ENCODE results near the gene FYCO1. TPM values are rescaled to one million over a fixed set of nuclear protein-coding genes. Genes with fewer than 3 reads are reported as not detected.

Gene FYCO1
- polyA plus RNA-seq, 1 donor (not counting 4 experiments of a cell fraction or from before 2014, with no cell fraction given) = 6.1 TPM

DNA sequence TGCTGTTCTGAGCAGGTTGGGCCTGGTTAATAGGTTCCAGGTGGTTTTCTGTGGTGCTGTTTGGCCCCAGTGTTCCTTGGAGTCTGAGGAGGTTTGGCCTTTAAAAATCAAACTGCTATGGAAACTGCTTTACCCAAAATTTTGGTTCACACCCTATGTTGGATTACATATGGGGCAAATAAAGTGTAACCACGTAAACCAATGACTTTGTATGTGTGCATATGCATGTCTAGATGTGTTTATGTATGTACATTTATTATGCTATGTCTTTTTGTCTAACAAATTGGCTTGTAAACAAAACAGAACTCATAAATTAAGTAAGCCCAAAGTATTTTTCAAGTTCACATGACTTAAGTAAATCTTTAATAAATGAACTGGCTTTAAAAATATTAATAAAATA lies 40.6 kb upstream of the FYCO1 start:
- Histone ChIP-seq H3K9ac (ENCODE audit: control insufficient read depth, extremely low read depth, insufficient read depth, low read length) (no peak overlapping the region), H3K9me1 (ENCODE audit: control insufficient read depth, extremely low read depth, insufficient read depth, low read length) (no peaks in the 10 kb centered on the region), H3K4me1 (ENCODE audit: control insufficient read depth, extremely low read depth, insufficient read depth, low read length) (no peaks in the 10 kb centered on the region), H3K4me2 (ENCODE audit: control insufficient read depth, extremely low read depth, insufficient read depth, low read depth, low read length) (no peak overlapping the region), H4K20me1 (ENCODE audit: control insufficient read depth, extremely low read depth, insufficient read depth, low read length) (no peaks in the 10 kb centered on the region), H2AFZ (ENCODE audit: control insufficient read depth, low read length) (no peak overlapping the region), H3K4me3 (ENCODE audit: control insufficient read depth in 2 of 3, extremely low read depth in 1 of 3, insufficient read depth in 2 of 3, low read depth in 1 of 3, low read length in 3 of 3) (no peak overlapping the region), H3K9me3 (ENCODE audit: control insufficient read depth, low read depth, low read length) (peaks cover 3% of the 10 kb centered on the region), H3K36me3 (ENCODE audit: control insufficient read depth in 2 of 2, extremely low read depth in 1 of 2, insufficient read depth in 2 of 2, low read length in 2 of 2) (no peaks in the 10 kb centered on the region), H3K27ac (ENCODE audit: control insufficient read depth, insufficient read depth, low read length) (no peak overlapping the region), H3K27me3 (ENCODE audit: control insufficient read depth, extremely low read depth, insufficient read depth, low read length) (no peaks in the 10 kb centered on the region), H3K79me2 (ENCODE audit: control insufficient read depth, insufficient read depth, low read length) (no peaks in the 10 kb centered on the region)
- no peak for DNase-seq (ENCODE audit: low read depth, low spot score)
- TF ChIP-seq, protein P1, sequence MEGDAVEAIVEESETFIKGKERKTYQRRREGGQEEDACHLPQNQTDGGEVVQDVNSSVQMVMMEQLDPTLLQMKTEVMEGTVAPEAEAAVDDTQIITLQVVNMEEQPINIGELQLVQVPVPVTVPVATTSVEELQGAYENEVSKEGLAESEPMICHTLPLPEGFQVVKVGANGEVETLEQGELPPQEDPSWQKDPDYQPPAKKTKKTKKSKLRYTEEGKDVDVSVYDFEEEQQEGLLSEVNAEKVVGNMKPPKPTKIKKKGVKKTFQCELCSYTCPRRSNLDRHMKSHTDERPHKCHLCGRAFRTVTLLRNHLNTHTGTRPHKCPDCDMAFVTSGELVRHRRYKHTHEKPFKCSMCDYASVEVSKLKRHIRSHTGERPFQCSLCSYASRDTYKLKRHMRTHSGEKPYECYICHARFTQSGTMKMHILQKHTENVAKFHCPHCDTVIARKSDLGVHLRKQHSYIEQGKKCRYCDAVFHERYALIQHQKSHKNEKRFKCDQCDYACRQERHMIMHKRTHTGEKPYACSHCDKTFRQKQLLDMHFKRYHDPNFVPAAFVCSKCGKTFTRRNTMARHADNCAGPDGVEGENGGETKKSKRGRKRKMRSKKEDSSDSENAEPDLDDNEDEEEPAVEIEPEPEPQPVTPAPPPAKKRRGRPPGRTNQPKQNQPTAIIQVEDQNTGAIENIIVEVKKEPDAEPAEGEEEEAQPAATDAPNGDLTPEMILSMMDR (optimal IDR thresholded peaks at IDR 0.05 in 1 of 3, IDR thresholded peaks at IDR 0.05 in 1 of 3, conservative IDR thresholded peaks at IDR 0.05 in 1 of 3; ENCODE audit: extremely low read depth in 1 of 3, insufficient read depth in 2 of 3, low read length in 3 of 3) = no peak
- no peak for TF ChIP-seq EZH2 (IDR thresholded peaks at IDR 0.05; ENCODE audit: low read length)
- dilution Hi-C loops (cut with MboI; ENCODE audit: extremely low pct_ligation_motif_present, low sequenced_read_pairs) = no loop called here
- FAIRE-seq = no peak

DNA sequence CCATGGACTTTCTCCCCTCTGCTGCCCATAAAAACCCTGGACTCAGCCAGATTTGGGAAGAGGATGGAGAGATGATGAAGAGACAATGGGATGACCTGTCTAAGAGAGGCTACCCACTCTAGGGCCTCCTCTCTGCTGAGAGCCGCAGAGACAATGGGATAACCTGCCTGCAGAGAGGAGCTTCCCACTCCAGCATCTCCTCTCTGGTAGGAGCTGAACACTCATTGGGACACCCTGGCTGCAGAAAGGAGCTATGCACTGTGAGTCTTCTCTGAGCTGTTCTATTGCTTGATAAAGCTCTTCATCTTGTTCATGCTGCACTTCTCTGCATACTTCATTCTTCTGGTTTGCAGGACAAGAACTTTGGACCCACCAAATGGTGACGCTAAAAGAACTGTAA lies 36.1 kb upstream of the FYCO1 start:
- Histone ChIP-seq H3K27me3 (ENCODE audit: control insufficient read depth, extremely low read depth, insufficient read depth, low read length) (no peaks in the 10 kb centered on the region), H3K4me3 (ENCODE audit: control insufficient read depth in 2 of 3, extremely low read depth in 1 of 3, insufficient read depth in 2 of 3, low read depth in 1 of 3, low read length in 3 of 3) (no peak overlapping the region), H3K27ac (ENCODE audit: control insufficient read depth, insufficient read depth, low read length) (no peak overlapping the region), H3K36me3 (ENCODE audit: control insufficient read depth in 2 of 2, extremely low read depth in 1 of 2, insufficient read depth in 2 of 2, low read length in 2 of 2) (no peaks in the 10 kb centered on the region), H3K79me2 (ENCODE audit: control insufficient read depth, insufficient read depth, low read length) (no peaks in the 10 kb centered on the region), H3K4me1 (ENCODE audit: control insufficient read depth, extremely low read depth, insufficient read depth, low read length) (no peaks in the 10 kb centered on the region), H2AFZ (ENCODE audit: control insufficient read depth, low read length) (no peak overlapping the region), H4K20me1 (ENCODE audit: control insufficient read depth, extremely low read depth, insufficient read depth, low read length) (no peaks in the 10 kb centered on the region), H3K9me3 (ENCODE audit: control insufficient read depth, low read depth, low read length) (peaks cover 3% of the 10 kb centered on the region), H3K4me2 (ENCODE audit: control insufficient read depth, extremely low read depth, insufficient read depth, low read depth, low read length) (no peak overlapping the region), H3K9ac (ENCODE audit: control insufficient read depth, extremely low read depth, insufficient read depth, low read length) (no peak overlapping the region), H3K9me1 (ENCODE audit: control insufficient read depth, extremely low read depth, insufficient read depth, low read length) (no peaks in the 10 kb centered on the region)
- TF ChIP-seq, protein P1 (optimal IDR thresholded peaks at IDR 0.05 in 1 of 3, IDR thresholded peaks at IDR 0.05 in 1 of 3, conservative IDR thresholded peaks at IDR 0.05 in 1 of 3; ENCODE audit: extremely low read depth in 1 of 3, insufficient read depth in 2 of 3, low read length in 3 of 3) = no peak
- no peak for TF ChIP-seq EZH2 (IDR thresholded peaks at IDR 0.05; ENCODE audit: low read length)
- DNase-seq (ENCODE audit: low read depth, low spot score) = no peak
- FAIRE-seq = no peak
- dilution Hi-C loops (cut with MboI; ENCODE audit: extremely low pct_ligation_motif_present, low sequenced_read_pairs) = no loop called here
